ENCODE data around the gene PGAM5. TPM values are rescaled to one million over a fixed set of nuclear protein-coding genes. Genes with fewer than 3 reads are reported as not detected.

Gene PGAM5
- total and polyA plus RNA-seq, 2 of the 13 experiments (the other 11 are each of a cell fraction or from before 2014, with no cell fraction given) = 18.0 to 77.9 TPM

DNA sequence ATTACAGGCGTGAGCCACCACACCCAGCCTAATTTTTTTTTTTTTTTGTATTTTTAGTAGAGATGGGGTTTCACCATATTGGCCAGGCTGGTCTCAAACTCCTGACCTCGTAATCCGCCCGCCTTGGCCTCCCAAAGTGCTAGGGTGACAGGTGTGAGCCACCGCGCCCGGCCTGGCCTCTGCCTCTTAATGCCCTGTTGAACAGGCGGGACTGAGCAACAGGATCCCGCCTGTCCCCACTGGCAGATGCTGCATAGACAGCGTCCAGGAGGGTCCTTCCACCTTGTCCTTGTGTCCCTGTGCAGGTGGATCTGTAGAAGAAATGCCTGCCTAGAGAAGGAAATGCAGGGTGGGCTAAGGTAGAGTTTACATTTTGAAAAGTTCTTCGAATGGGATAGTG is 5.7 kb downstream of the PGAM5 start (continued):
- TF ChIP-seq ZBTB46 (CRISPR knock-in tag; IDR thresholded peaks at IDR 0.05; ENCODE audit: borderline replicate concordance) (no peak), ZNF704 (CRISPR knock-in tag; IDR thresholded peaks at IDR 0.05; ENCODE audit: borderline replicate concordance) (no peak), TBX3 (IDR thresholded peaks at IDR 0.05; ENCODE audit: borderline replicate concordance) (no peak)

GRCh38 chr12:132717011-132717410 is 6.4 kb downstream of the PGAM5 start:
- Histone ChIP-seq H3K79me2 (ENCODE audit: insufficient read depth, low read length) (peaks cover 19% of the 10 kb centered on the region), H3K4me3 (replicated peaks in 1 of 3; ENCODE audit: insufficient read depth in 1 of 3, low read depth in 2 of 3, low read length in 3 of 3) (no peak overlapping the region), H3K9me3 (ENCODE audit: low read length) (no peaks in the 10 kb centered on the region), H3K9ac (ENCODE audit: insufficient read depth, low read depth, low read length) (no peak overlapping the region), H3K36me3 (replicated peaks in 1 of 2; ENCODE audit: control insufficient read depth in 1 of 2, insufficient read depth in 2 of 2, low read length in 2 of 2) (peaks cover 20 to 54% of the 10 kb centered on the region in 2 experiments), H3K4me1 (ENCODE audit: insufficient read depth, low read length) (peaks cover 13% of the 10 kb centered on the region), H3K27me3 (ENCODE audit: control insufficient read depth in 1 of 2, insufficient read depth in 2 of 2, low read length in 2 of 2) (no peaks in the 10 kb centered on the region), H3K27ac (ENCODE audit: extremely low read length, insufficient read depth, low read length) (no peak overlapping the region), H2AFZ (ENCODE audit: low read length) (no peak overlapping the region), H4K20me1 (ENCODE audit: insufficient read depth, low read length) (no peaks in the 10 kb centered on the region), H3K4me2 (ENCODE audit: low read depth, low read length) (no peak overlapping the region)
- no peak for TF ChIP-seq HNF4A (CRISPR knock-in tag; IDR thresholded peaks at IDR 0.05)
- TF ChIP-seq HNRNPLL (IDR thresholded peaks at IDR 0.05; ENCODE audit: low read depth, low read length, poor library complexity, severe bottlenecking) = peak; percentile 41
- no peak for TF ChIP-seq FOXO4 (CRISPR knock-in tag; conservative IDR thresholded peaks at IDR 0.05)
- TF ChIP-seq ZNF652 (CRISPR knock-in tag; IDR thresholded peaks at IDR 0.05; ENCODE audit: borderline replicate concordance, low read depth) = no peak
- CTCF ChIA-PET (ENCODE audit: low intra/inter-chr PET ratio, low total read pairs) = no interaction called here
- in situ Hi-C loops (cut with HindIII; ENCODE audit: extremely low pct_ligation_motif_present, low pct_unique_long_range_greater_than_20kb) = no loop called here
- DNase-seq (ENCODE audit: low spot score) (no peak), FAIRE-seq (no peak), ATAC-seq (no peak)
- BruUV-seq (replicated peaks) = no TSS peak
- POLR2A ChIA-PET = no interaction called here
- intact Hi-C loops (cut with micrococcal nuclease; ENCODE audit: unreplicated experiment) = no loop called here
- WGBS (ENCODE audit: low lambda C conversion rate) = 95% methylated on average over 14 of the region's 17 CpGs
